ENCODE results near the gene PPM1B. TPM values are rescaled to one million over a fixed set of nuclear protein-coding genes. Genes with fewer than 3 reads are reported as not detected.

The PPM1B gene
- total RNA-seq, 4 donors from 2014 or later: 49.1 to 63.5 (median 55.1) TPM

DNA sequence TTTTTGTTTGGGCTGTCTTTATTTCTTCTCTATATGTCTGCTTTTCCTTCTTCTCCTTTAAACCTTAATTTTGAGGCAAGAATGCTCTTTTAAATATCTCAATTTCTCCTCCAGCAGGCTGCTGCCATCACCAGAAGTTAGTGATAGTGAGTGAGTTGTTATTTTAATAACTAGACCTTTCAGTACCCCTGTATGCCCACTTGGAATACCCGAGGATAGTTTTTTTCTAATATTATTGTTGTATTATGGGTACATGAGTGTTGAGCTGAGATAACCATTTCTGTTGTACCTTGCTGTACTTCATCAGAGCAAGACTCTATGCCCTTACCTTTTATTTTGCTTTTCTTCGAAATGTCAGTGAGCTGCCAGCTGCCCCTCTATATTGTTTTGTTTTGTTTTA, 50.1 kb downstream of the PPM1B start:
- no peak for DNase-seq (ENCODE audit: low spot score)
- no peak for TF ChIP-seq CTCF (IDR thresholded peaks at IDR 0.05)
- ATAC-seq (ENCODE audit: low FRiP score): no peak

- TF ChIP-seq CTCF (IDR thresholded peaks at IDR 0.05): no peak
- DNase-seq (ENCODE audit: low spot score) (no peak), ATAC-seq (ENCODE audit: low FRiP score) (no peak)
Observed at GRCh38 chr2:44226753-44227152, 58.1 kb downstream of the PPM1B start.

DNA sequence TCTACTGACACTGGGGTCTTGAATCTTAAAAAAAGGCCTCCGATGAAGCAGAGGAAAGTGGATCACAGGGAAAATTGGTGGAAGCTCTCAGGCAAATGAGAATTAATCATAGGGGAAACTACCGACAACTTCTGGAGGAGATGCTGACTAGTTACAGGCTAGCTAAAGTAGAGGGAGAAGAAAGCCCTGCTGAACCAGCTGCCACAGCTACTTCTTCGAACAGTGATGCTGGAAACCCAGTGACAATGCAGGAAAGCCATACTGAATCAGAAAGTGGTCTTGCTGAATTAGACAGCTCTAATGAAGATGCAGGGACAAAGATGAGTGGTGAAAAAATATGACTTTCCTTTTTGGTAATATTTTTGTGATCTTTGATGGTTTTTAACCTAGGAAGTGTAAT, 61.7 kb downstream of the PPM1B start:
- no peak for DNase-seq (ENCODE audit: low spot score)
- ATAC-seq (ENCODE audit: low FRiP score): no peak
- TF ChIP-seq CTCF (IDR thresholded peaks at IDR 0.05): no peak

DNA sequence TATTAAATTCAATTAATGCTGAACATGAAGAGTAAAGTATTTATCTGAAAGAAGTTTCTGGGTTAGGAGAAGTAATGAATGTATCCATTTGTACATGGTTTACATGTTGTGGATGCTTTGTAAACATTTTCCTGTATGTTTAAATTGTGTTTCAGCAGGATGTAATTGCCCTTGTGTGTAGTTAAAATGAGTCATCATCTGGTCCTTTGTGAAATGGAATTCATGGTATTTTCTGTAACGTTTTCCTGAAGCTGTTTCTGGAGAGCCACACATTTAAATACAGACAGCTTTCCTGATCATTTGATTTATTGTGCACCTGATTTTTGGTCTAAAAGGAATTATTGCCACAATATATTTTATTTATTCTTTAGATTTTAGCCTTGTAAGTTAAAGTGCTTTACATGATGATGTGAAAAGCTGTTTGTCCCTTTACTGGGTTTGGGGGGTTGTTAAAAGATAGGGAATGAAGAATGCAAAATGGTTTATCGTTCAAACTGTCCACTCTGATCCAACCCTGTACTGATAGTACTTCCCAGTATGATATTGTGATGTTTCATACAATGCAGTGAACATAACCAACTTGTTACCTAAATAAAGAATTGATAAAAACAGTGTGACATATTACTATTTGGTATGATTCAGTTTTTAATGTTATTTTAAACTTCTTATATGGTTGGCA, 64.9 kb downstream of the PPM1B start:
- TF ChIP-seq CTCF (IDR thresholded peaks at IDR 0.05): no peak
- DNase-seq (ENCODE audit: low spot score): no peak
- no peak for ATAC-seq (ENCODE audit: low FRiP score)

DNA sequence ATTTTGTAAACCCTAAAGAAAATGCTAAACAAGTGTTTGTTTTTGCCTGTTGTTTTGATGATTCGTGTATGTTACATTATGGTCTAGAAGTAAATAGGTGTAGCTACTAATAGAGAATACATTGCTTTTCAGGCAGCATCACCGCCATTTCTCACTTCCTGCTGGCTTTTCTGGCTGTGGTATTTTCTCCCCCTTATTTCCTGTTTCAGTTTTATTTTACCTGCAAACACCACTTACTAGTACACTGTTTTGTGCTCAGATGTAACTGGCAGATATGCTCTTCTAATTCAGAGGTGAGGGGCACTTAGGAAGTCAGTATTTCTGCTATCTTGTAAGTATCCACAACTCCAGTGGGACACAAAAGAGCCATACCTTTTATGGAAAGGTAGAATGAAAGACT, 68.5 kb downstream of the PPM1B start:
- no peak for TF ChIP-seq CTCF (IDR thresholded peaks at IDR 0.05)
- DNase-seq (ENCODE audit: low spot score): no peak
- no peak for ATAC-seq (ENCODE audit: low FRiP score)

DNA sequence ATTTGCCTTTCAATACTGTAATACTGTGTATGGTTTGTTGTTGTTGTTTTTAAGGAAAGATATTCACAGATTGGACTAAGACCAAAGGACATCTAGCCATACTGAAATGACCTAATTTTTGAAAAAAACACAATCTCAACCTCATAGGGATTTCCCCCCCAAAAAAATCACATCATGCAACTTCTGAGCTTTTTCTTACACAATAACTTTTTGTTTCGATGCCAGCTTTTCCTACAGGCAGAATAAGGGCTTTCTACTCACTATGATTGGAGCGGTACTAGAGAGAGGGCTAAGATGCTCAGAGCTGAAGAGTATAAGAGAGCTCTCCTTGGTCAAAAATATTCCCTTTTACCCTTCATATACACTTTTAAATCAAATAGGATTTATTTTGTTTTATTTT, 74.2 kb downstream of the PPM1B start:
- no peak for DNase-seq (ENCODE audit: low spot score)
- TF ChIP-seq CTCF (IDR thresholded peaks at IDR 0.05): no peak
- ATAC-seq (ENCODE audit: low FRiP score): no peak

GRCh38 chr2:44244135-44244871, 75.6 kb downstream of the PPM1B start:
- ATAC-seq (ENCODE audit: low FRiP score) (no peak), DNase-seq (ENCODE audit: low spot score) (no peak)

More at GRCh38 chr2:44244135-44244871, 75.6 kb downstream of the PPM1B start:
- TF ChIP-seq CTCF (IDR thresholded peaks at IDR 0.05): no peak

All from omental fat pad (tissue), 4 donors.